Endothelial cell of umbilical vein (primary cell): ENCODE data around the gene VWA8. TPM values are rescaled to one million over a fixed set of nuclear protein-coding genes. Genes with fewer than 3 reads are reported as not detected.
"Not testable (repeated sequence)": the region's sequence is repeated elsewhere in the genome, so short reads cannot be mapped to it uniquely, and the experiment has no call there.

Source experiments
- BruUV-seq: library from RNA; stranded (reverse); fragments of 400-500 nt; replicated peaks from 2 replicates; lab custom pipeline; 2021; lab: Mats Ljungman, UMichigan
- CTCF ChIA-PET: fragments of 300-600, 350-600 bp; sonication (Branson Sonifier 250); formaldehyde crosslinking; loops from one replicate; lab custom pipeline; 2021; ENCODE audit warnings: antibody characterized with exemption, inconsistent platforms; lab: Charles Lee
- POLR2A ChIA-PET: fragments of 300-600, 350-600 bp; sonication (Branson Sonifier 250); formaldehyde crosslinking; loops from one replicate; lab custom pipeline; 2021; ENCODE audit warnings: antibody characterized with exemption, inconsistent platforms; lab: Charles Lee
- DNase-seq: peaks from one replicate; pipeline ENCODE4 v3.0.0-alpha.2; 2011; ENCODE audit warnings: low read depth, low spot score
- FAIRE-seq: peaks from 2 replicates; lab custom pipeline; 2011; peaks lifted over from hg19 to GRCh38; lab: Jason Lieb, UNC
- H2AFZ ChIP-seq: 2 replicates; pipeline ENCODE4 v1.6.0; 2012; ENCODE audit warnings: low read depth, low read length, control low read depth, inconsistent platforms
- H3K27ac ChIP-seq: 2 replicates; pipeline ENCODE4 v1.5.1; 2011; ENCODE audit warnings: low read depth, mild to moderate bottlenecking, control low read depth, low read length, moderate library complexity; ENCODE audit not compliant: insufficient read depth
- H3K27me3 ChIP-seq, 2 experiments: 2 replicates each; pipeline versions ENCODE4 v1.6.0 to v1.6.1; 2011; ENCODE audit warnings: low read length in 2 of 2, mixed read lengths in 1 of 2; ENCODE audit not compliant: control insufficient read depth in 2 of 2, insufficient read depth in 2 of 2
- H3K36me3 ChIP-seq, 2 experiments: 2 replicates in 1 of 2; 3 replicates in 1 of 2; pipeline ENCODE4 v1.5.1; 2011; ENCODE audit warnings: low read length in 2 of 2, mild to moderate bottlenecking in 1 of 2, moderate library complexity in 1 of 2; ENCODE audit not compliant: control insufficient read depth in 2 of 2, insufficient read depth in 2 of 2; ENCODE audit errors: extremely low read depth in 1 of 2
- H3K4me1 ChIP-seq: 3 replicates; pipeline ENCODE4 v1.5.1; 2011; ENCODE audit warnings: mild to moderate bottlenecking, low read length; ENCODE audit not compliant: control insufficient read depth, insufficient read depth; ENCODE audit errors: extremely low read depth
- H3K4me2 ChIP-seq: 2 replicates; pipeline ENCODE4 v1.6.1; 2011; ENCODE audit warnings: low read length, control low read depth, mixed read lengths; ENCODE audit not compliant: insufficient read depth
- H3K4me3 ChIP-seq, 3 experiments: fragments of 200-600 bp in 1 of 3; sonication (generic), shearing (Covaris generic) in 1 of 3; replicated peaks in 1 of 3; 2 replicates each; pipeline ENCODE4 v1.5.1; 2011 to 2016; ENCODE audit warnings: control low read depth in 3 of 3, low read length in 3 of 3, mild to moderate bottlenecking in 2 of 3, inconsistent platforms in 1 of 3, low read depth in 1 of 3, moderate library complexity in 1 of 3; ENCODE audit not compliant: insufficient read depth in 1 of 3
- H3K79me2 ChIP-seq: 2 replicates; pipeline ENCODE4 v1.6.0; 2012; ENCODE audit warnings: low read length, inconsistent platforms; ENCODE audit not compliant: control insufficient read depth, insufficient read depth
- H3K9ac ChIP-seq: replicated peaks from 2 replicates; pipeline ENCODE3; 2011; ENCODE audit warnings: low read length, control low read depth; ENCODE audit not compliant: insufficient read depth; ENCODE audit errors: extremely low read depth
- H3K9me1 ChIP-seq: replicated peaks from 3 replicates; pipeline ENCODE4 v1.6.0; 2011; ENCODE audit warnings: mild to moderate bottlenecking, low read length; ENCODE audit not compliant: control insufficient read depth, insufficient read depth; ENCODE audit errors: extremely low read depth
- H3K9me3 ChIP-seq: replicated peaks from 2 replicates; pipeline ENCODE4 v1.5.1; 2012; ENCODE audit warnings: low read length, inconsistent platforms; ENCODE audit not compliant: control insufficient read depth, insufficient read depth
- H4K20me1 ChIP-seq: replicated peaks from 2 replicates; pipeline ENCODE3; 2011; ENCODE audit warnings: mild to moderate bottlenecking, low read length; ENCODE audit not compliant: control insufficient read depth, insufficient read depth; ENCODE audit errors: extremely low read depth
- CTCF ChIP-seq, 2 donors: IDR thresholded peaks; 1 replicate in 1 of 2; 2 replicates in 1 of 2; pipeline ENCODE4 v1.5.1; 2011; ENCODE audit warnings: low read length in 2 of 2, mild to moderate bottlenecking in 2 of 2, moderate library complexity in 2 of 2, control low read depth in 1 of 2, inconsistent platforms in 1 of 2, low read depth in 1 of 2; ENCODE audit not compliant: insufficient read depth in 1 of 2; ENCODE audit errors: extremely low read depth in 1 of 2
- GATA2 ChIP-seq: IDR thresholded peaks from 2 replicates; pipeline ENCODE4 v1.7.0; 2011; ENCODE audit warnings: low read depth, mild to moderate bottlenecking, moderate library complexity, mixed read lengths, low read length; ENCODE audit not compliant: insufficient read length, insufficient read depth
- JUN ChIP-seq: IDR thresholded peaks from 2 replicates; pipeline ENCODE4 v1.6.1; 2011; ENCODE audit warnings: borderline replicate concordance, low read depth; ENCODE audit not compliant: insufficient read length, insufficient read depth
- dilution Hi-C: fragments of 300-500 bp; cut with MboI; formaldehyde crosslinking; loops from one replicate; pipeline ENCODE4 v1.15.0; 2019; ENCODE audit warnings: low sequenced_read_pairs; ENCODE audit not compliant: extremely low pct_ligation_motif_present
- intact Hi-C: fragments of 100-400 bp; cut with micrococcal nuclease; formaldehyde crosslinking; loops from one replicate; pipeline ENCODE4 v1.10.0; 2022
- polyA plus RNA-seq, 4 experiments: library from polyadenylated mRNA; depleted of rRNA in 3 of 4; stranded (reverse) in 3 of 4; unstranded in 1 of 4; fragments of >200 nt; gene quantifications; 2 replicates each; pipeline versions ENCODE4 v1.2.1 to v1.2.3, GENCODE V29; 2011 to 2012; ENCODE audit warnings: missing spikeins in 1 of 4
- total RNA-seq: library from RNA; stranded (reverse); gene quantifications from 2 replicates; pipeline ENCODE4 v1.2.3, GENCODE V29; 2021

Gene VWA8
- total and polyA plus RNA-seq, 2 donors (not counting 3 experiments of a cell fraction or from before 2014, with no cell fraction given), result 2.9 to 11.3 TPM

GRCh38 chr13:41952749-41953148 lies 8.2 kb downstream of the VWA8 start:
- no peak overlapping the region for H3K27ac ChIP-seq
- no peaks in the 10 kb centered on the region for H3K27me3 ChIP-seq
- no TSS peak for BruUV-seq
- no peaks in the 10 kb centered on the region for H3K36me3 ChIP-seq
- no peak for FAIRE-seq
- peaks cover 2% of the 10 kb centered on the region for H4K20me1 ChIP-seq
- no peaks in the 10 kb centered on the region for H3K9me1 ChIP-seq
- no peak overlapping the region for H3K9ac ChIP-seq
- DNase-seq, result no peak
- no peaks in the 10 kb centered on the region for H3K9me3 ChIP-seq
- no peak overlapping the region for H2AFZ ChIP-seq
- no peak for TF ChIP-seq GATA2
- no peak for TF ChIP-seq CTCF (IDR thresholded peaks at IDR 0.05; ENCODE audit: extremely low read depth in 1 of 2, insufficient read depth in 1 of 2, low read depth in 1 of 2, low read length in 2 of 2)
- no peak for TF ChIP-seq JUN
- CTCF ChIA-PET, result interaction anchor here (0.9 to 1.3 kb wide), 2 partner anchors 13 to 125 kb away, joined by 3 read pairs; no protein-coding TSS in a partner anchor
- POLR2A ChIA-PET, result no interaction called here
- peaks cover 3% of the 10 kb centered on the region for H3K79me2 ChIP-seq
- H3K4me2 ChIP-seq, result no peak overlapping the region
- no peak overlapping the region for H3K4me3 ChIP-seq
- intact Hi-C loops, result no loop called here
- dilution Hi-C loops, result no loop called here
- H3K4me1 ChIP-seq, result no peaks in the 10 kb centered on the region

GRCh38 chr13:41949104-41949503 lies 11.8 kb downstream of the VWA8 start:
- H3K4me1 ChIP-seq, H3K9ac ChIP-seq, H3K27ac ChIP-seq, intact Hi-C loops, H3K4me2 ChIP-seq, BruUV-seq, H3K27me3 ChIP-seq, FAIRE-seq, DNase-seq, H3K36me3 ChIP-seq, H3K79me2 ChIP-seq, POLR2A ChIA-PET, H4K20me1 ChIP-seq, H3K9me3 ChIP-seq, H2AFZ ChIP-seq, dilution Hi-C loops, H3K4me3 ChIP-seq, H3K9me1 ChIP-seq: not testable (repeated sequence)
- CTCF ChIA-PET, result interaction anchor here (0.7 to 1.4 kb wide), 3 partner anchors 11 to 281 kb away, joined by 3 to 6 read pairs (median 4); no protein-coding TSS in a partner anchor
